Progenitor cell of endocrine pancreas (in vitro differentiated cells): ENCODE data around the gene ITPR2. TPM values are rescaled to one million over a fixed set of nuclear protein-coding genes. Genes with fewer than 3 reads are reported as not detected.
A peak's percentile ranks its signal among the peaks of the same experiment; 100 is the strongest.

Source experiments
- DNase-seq: peaks from one replicate; pipeline ENCODE4 v3.0.0; 2021; ENCODE audit warnings: low spot score; ENCODE audit not compliant: unreplicated experiment
- H3K27ac Mint-ChIP-seq: 2 replicates; pipeline ENCODE4 v1.8.0; 2021; ENCODE audit warnings: mild to moderate bottlenecking, moderate library complexity, mixed read lengths
- H3K27me3 Mint-ChIP-seq: 2 replicates; pipeline ENCODE4 v1.8.0; 2021; ENCODE audit warnings: mixed read lengths
- H3K36me3 Mint-ChIP-seq: 2 replicates; pipeline ENCODE4 v1.8.0; 2022; ENCODE audit warnings: mixed read lengths; ENCODE audit not compliant: insufficient read depth
- H3K4me1 Mint-ChIP-seq: 2 replicates; pipeline ENCODE4 v1.8.0; 2021; ENCODE audit warnings: low read depth, mixed read lengths
- H3K4me3 Mint-ChIP-seq: 2 replicates; pipeline ENCODE4 v1.8.0; 2021; ENCODE audit warnings: low read depth, mild to moderate bottlenecking, moderate library complexity, mixed read lengths
- H3K9me3 Mint-ChIP-seq: 2 replicates; pipeline ENCODE4 v1.8.0; 2021; ENCODE audit warnings: low read depth, mixed read lengths
- CTCF ChIP-seq: fragments of 200-600 bp; sonication (generic); IDR thresholded peaks from one replicate; pipeline ENCODE4 v1.5.0; 2021; ENCODE audit warnings: antibody characterized with exemption, mild to moderate bottlenecking; ENCODE audit not compliant: unreplicated experiment
- total RNA-seq: library from RNA; stranded (reverse); gene quantifications from 2 replicates; pipeline ENCODE4 v1.2.1, GENCODE V29; 2021

The ITPR2 gene
- total RNA-seq, 1 donor from 2014 or later, result 72.4 TPM

- Mint-ChIP-seq H3K9me3 (no peaks in the 10 kb centered on the region), H3K27me3 (no peaks in the 10 kb centered on the region), H3K36me3 (no peaks in the 10 kb centered on the region), H3K4me3 (no peak overlapping the region), H3K4me1 (peaks cover 42% of the 10 kb centered on the region), H3K27ac (no peak overlapping the region)
- DNase-seq, result no peak
- TF ChIP-seq CTCF, result no peak
Observed at GRCh38 chr12:26871985-26872384, 39.0 kb upstream of the ITPR2 start.

GRCh38 chr12:26870491-26871419 lies 37.8 kb upstream of the ITPR2 start:
- H3K9me3 Mint-ChIP-seq, result no peaks in the 10 kb centered on the region
- no peaks in the 10 kb centered on the region for H3K36me3 Mint-ChIP-seq
- DNase-seq, result no peak
- H3K27ac Mint-ChIP-seq, result peak overlapping the region; percentile 85
- H3K27me3 Mint-ChIP-seq, result no peaks in the 10 kb centered on the region
- peaks cover 36% of the 10 kb centered on the region for H3K4me1 Mint-ChIP-seq
- H3K4me3 Mint-ChIP-seq, result no peak overlapping the region
- TF ChIP-seq CTCF, result no peak

- no peak for TF ChIP-seq CTCF
- Mint-ChIP-seq H3K4me3 (no peak overlapping the region), H3K36me3 (no peaks in the 10 kb centered on the region), H3K27me3 (no peaks in the 10 kb centered on the region), H3K9me3 (no peaks in the 10 kb centered on the region), H3K27ac (peak overlapping the region; percentile 85), H3K4me1 (peaks cover 33% of the 10 kb centered on the region)
- DNase-seq, result no peak
Observed at GRCh38 chr12:26869908-26870459, 37.0 kb upstream of the ITPR2 start.

GRCh38 chr12:26869104-26869494 lies 36.1 kb upstream of the ITPR2 start:
- Mint-ChIP-seq H3K4me1 (peaks cover 27% of the 10 kb centered on the region), H3K9me3 (no peaks in the 10 kb centered on the region), H3K27me3 (no peaks in the 10 kb centered on the region), H3K27ac (no peak overlapping the region), H3K4me3 (no peak overlapping the region), H3K36me3 (no peaks in the 10 kb centered on the region)
- no peak for TF ChIP-seq CTCF
- DNase-seq, result no peak

- no peak for DNase-seq
- Mint-ChIP-seq H3K27me3 (no peaks in the 10 kb centered on the region), H3K9me3 (no peaks in the 10 kb centered on the region), H3K27ac (no peak overlapping the region), H3K36me3 (no peaks in the 10 kb centered on the region), H3K4me3 (no peak overlapping the region), H3K4me1 (peaks cover 25% of the 10 kb centered on the region)
- TF ChIP-seq CTCF, result no peak
Observed at GRCh38 chr12:26868447-26869103, 35.6 kb upstream of the ITPR2 start.
